H1 (cell line): ENCODE data around the gene SPHKAP. TPM values are rescaled to one million over a fixed set of nuclear protein-coding genes. Genes with fewer than 3 reads are reported as not detected.

Source experiments
- CTCF ChIA-PET: fragments of 300-600 bp; sonication (Branson Sonifier 250); formaldehyde crosslinking; loops from one replicate; lab custom pipeline; 2021; ENCODE audit not compliant: partially characterized antibody; lab: Charles Lee
- POLR2A ChIA-PET: fragments of 300-600 bp; sonication (Branson Sonifier 250); formaldehyde crosslinking; loops from one replicate; lab custom pipeline; 2021; ENCODE audit warnings: inconsistent platforms; ENCODE audit not compliant: partially characterized antibody; lab: Charles Lee
- DNase-seq, 2 experiments: peaks; one replicate each; pipeline versions ENCODE4 v3.0.0 to v3.0.0-alpha.2; 2010 to 2022; ENCODE audit warnings: low spot score in 2 of 2, low read depth in 1 of 2, mixed read lengths in 1 of 2
- FAIRE-seq: peaks from 2 replicates; lab custom pipeline; 2011; peaks lifted over from hg19 to GRCh38; lab: Jason Lieb, UNC
- H2AFZ ChIP-seq: 2 replicates; pipeline ENCODE4 v1.8.1; 2012; ENCODE audit warnings: low read length, inconsistent platforms
- H2AK5ac ChIP-seq: 2 replicates; pipeline ENCODE4 v1.6.1; 2013; ENCODE audit warnings: low read depth, low read length
- H2BK120ac ChIP-seq: replicated peaks from 2 replicates; pipeline ENCODE3; 2013; ENCODE audit warnings: low read depth, low read length, inconsistent platforms
- H2BK12ac ChIP-seq: 2 replicates; pipeline ENCODE4 v1.6.1; 2013; ENCODE audit warnings: low read depth, low read length
- H2BK15ac ChIP-seq: 2 replicates; pipeline ENCODE4 v1.6.1; 2013; ENCODE audit warnings: low read length
- H2BK20ac ChIP-seq: 2 replicates; pipeline ENCODE4 v1.6.1; 2013; ENCODE audit warnings: low read length
- H2BK5ac ChIP-seq: 2 replicates; pipeline ENCODE4 v1.6.1; 2013; ENCODE audit warnings: low read depth, low read length
- H3K14ac ChIP-seq: 2 replicates; pipeline ENCODE4 v1.6.1; 2013; ENCODE audit warnings: inconsistent platforms; ENCODE audit not compliant: insufficient read length
- H3K18ac ChIP-seq: 2 replicates; pipeline ENCODE4 v1.6.1; 2013; ENCODE audit warnings: low read length; ENCODE audit errors: extremely low read depth
- H3K23ac ChIP-seq: 2 replicates; pipeline ENCODE4 v1.6.1; 2013; ENCODE audit warnings: inconsistent platforms; ENCODE audit not compliant: insufficient read length
- H3K23me2 ChIP-seq: 2 replicates; pipeline ENCODE4 v1.6.1; 2013; ENCODE audit warnings: low read depth, low read length
- H3K27ac ChIP-seq: 2 replicates; pipeline ENCODE4 v1.6.1; 2011; ENCODE audit warnings: low read depth, low read length, inconsistent platforms
- H3K27me3 ChIP-seq, 4 experiments: replicated peaks in 1 of 4; 1 replicate in 1 of 4; 2 replicates in 3 of 4; pipeline versions ENCODE4 v1.6.1 to v1.8.1; 2011 to 2013; ENCODE audit warnings: low read length in 3 of 4, mild to moderate bottlenecking in 3 of 4, inconsistent platforms in 2 of 4, mixed read lengths in 2 of 4, moderate library complexity in 1 of 4; ENCODE audit not compliant: control insufficient read depth in 3 of 4, insufficient read depth in 3 of 4; ENCODE audit errors: extremely low read depth in 1 of 4
- H3K36me3 ChIP-seq, 4 experiments: 2 replicates each; pipeline versions ENCODE4 v1.6.1 to v1.8.1; 2011 to 2013; ENCODE audit warnings: mild to moderate bottlenecking in 4 of 4, low read length in 3 of 4, moderate library complexity in 2 of 4, control low read depth in 1 of 4, inconsistent platforms in 1 of 4; ENCODE audit not compliant: insufficient read depth in 4 of 4, control insufficient read depth in 2 of 4
- H3K4ac ChIP-seq: replicated peaks from 2 replicates; pipeline ENCODE3; 2013; ENCODE audit warnings: low read length, low read depth, mixed read lengths, inconsistent platforms; ENCODE audit not compliant: insufficient read length
- H3K4me1 ChIP-seq, 4 experiments: replicated peaks in 1 of 4; 1 replicate in 1 of 4; 2 replicates in 3 of 4; pipeline versions ENCODE4 v1.6.1 to v1.8.1; 2011 to 2013; ENCODE audit warnings: low read length in 3 of 4, inconsistent platforms in 2 of 4, mixed read lengths in 1 of 4; ENCODE audit not compliant: insufficient read depth in 4 of 4, control insufficient read depth in 3 of 4
- H3K4me2 ChIP-seq, 2 experiments: 2 replicates each; pipeline versions ENCODE4 v1.6.1 to v1.8.1; 2011 to 2013; ENCODE audit warnings: low read depth in 2 of 2, low read length in 2 of 2, control low read depth in 1 of 2, inconsistent platforms in 1 of 2, mild to moderate bottlenecking in 1 of 2; ENCODE audit not compliant: insufficient read depth in 1 of 2
- H3K4me3 ChIP-seq, 4 experiments: fragments of 200-600, 300-600 bp in 1 of 4; sonication (generic), shearing (Covaris generic), sonication (Bioruptor Twin) in 1 of 4; 2 replicates each; pipeline versions ENCODE4 v1.5.1 to v1.8.1; 2011 to 2016; ENCODE audit warnings: low read length in 4 of 4, low read depth in 3 of 4, control low read depth in 2 of 4, inconsistent platforms in 2 of 4, mild to moderate bottlenecking in 2 of 4, mixed read lengths in 1 of 4, moderate library complexity in 1 of 4; ENCODE audit not compliant: insufficient read depth in 2 of 4; ENCODE audit errors: extremely low read depth in 1 of 4
- H3K56ac ChIP-seq: replicated peaks from 2 replicates; pipeline ENCODE3; 2013; ENCODE audit warnings: low read depth, mild to moderate bottlenecking, mixed read lengths, low read length, inconsistent platforms; ENCODE audit not compliant: insufficient read length
- H3K79me1 ChIP-seq: 2 replicates; pipeline ENCODE4 v1.6.1; 2013; ENCODE audit warnings: low read depth, low read length, control low read depth
- H3K79me2 ChIP-seq, 2 experiments: 2 replicates each; pipeline versions ENCODE4 v1.6.1 to v1.8.1; 2012 to 2013; ENCODE audit warnings: low read length in 2 of 2, mild to moderate bottlenecking in 2 of 2, inconsistent platforms in 1 of 2; ENCODE audit not compliant: insufficient read depth in 2 of 2, control insufficient read depth in 1 of 2
- H3K9ac ChIP-seq, 4 experiments: replicated peaks in 1 of 4; 1 replicate in 1 of 4; 2 replicates in 3 of 4; pipeline versions ENCODE4 v1.6.1 to v1.8.1; 2011 to 2013; ENCODE audit warnings: low read depth in 3 of 4, low read length in 3 of 4, control low read depth in 2 of 4, mild to moderate bottlenecking in 2 of 4, moderate library complexity in 2 of 4, inconsistent platforms in 1 of 4; ENCODE audit errors: extremely low read depth in 1 of 4
- H3K9me3 ChIP-seq, 2 experiments: 2 replicates each; pipeline versions ENCODE4 v1.6.1 to v1.8.1; 2012 to 2013; ENCODE audit warnings: mild to moderate bottlenecking in 2 of 2, moderate library complexity in 2 of 2, control low read depth in 1 of 2, inconsistent platforms in 1 of 2, low read depth in 1 of 2, low read length in 1 of 2, mixed read lengths in 1 of 2; ENCODE audit not compliant: insufficient read depth in 2 of 2
- H4K20me1 ChIP-seq, 2 experiments: replicated peaks in 1 of 2; 2 replicates each; pipeline versions ENCODE3 to v1.8.1; 2011 to 2013; ENCODE audit warnings: inconsistent platforms in 2 of 2, low read length in 2 of 2, mild to moderate bottlenecking in 1 of 2; ENCODE audit not compliant: insufficient read depth in 2 of 2, control insufficient read depth in 1 of 2
- H4K5ac ChIP-seq: 2 replicates; pipeline ENCODE4 v1.6.1; 2013; ENCODE audit warnings: low read length, low read depth, mixed read lengths, inconsistent platforms; ENCODE audit not compliant: insufficient read length
- H4K8ac ChIP-seq: 2 replicates; pipeline ENCODE4 v1.8.0; 2013; ENCODE audit warnings: mild to moderate bottlenecking, moderate library complexity, low read length, inconsistent platforms; ENCODE audit not compliant: insufficient read depth; ENCODE audit errors: extremely low read depth
- H4K91ac ChIP-seq: replicated peaks from 2 replicates; pipeline ENCODE3; 2013; ENCODE audit warnings: low read length, mixed read lengths, inconsistent platforms; ENCODE audit not compliant: insufficient read length
- CTCF ChIP-seq, 3 experiments: IDR thresholded peaks; 1 replicate in 2 of 3; 2 replicates in 1 of 3; pipeline versions ENCODE4 v1.5.1 to v1.6.1; 2011; ENCODE audit warnings: low read length in 3 of 3, mild to moderate bottlenecking in 3 of 3, inconsistent platforms in 2 of 3, low read depth in 1 of 3, moderate library complexity in 1 of 3; ENCODE audit not compliant: insufficient read depth in 1 of 3; ENCODE audit errors: control extremely low read depth in 1 of 3
- RAD21 ChIP-seq, 2 experiments: IDR thresholded peaks in 1 of 2; conservative IDR thresholded peaks in 1 of 2; 2 replicates each; pipeline ENCODE4 v1.6.1; 2011; ENCODE audit warnings: low read depth in 2 of 2, low read length in 2 of 2, improper control_type of control experiment in 1 of 2, inconsistent platforms in 1 of 2, mild to moderate bottlenecking in 1 of 2, moderate library complexity in 1 of 2
- WGBS, 2 experiments: shearing (Covaris generic) in 1 of 2; methylation state at CpG; one replicate each; pipeline versions ENCODE4 v1.1.6 to v1.1.7; 2013 to 2015; ENCODE audit warnings: low lambda C conversion rate in 2 of 2, mixed read lengths in 2 of 2, inconsistent platforms in 1 of 2, low coverage in 1 of 2, missing lambda C conversion rate in 1 of 2; ENCODE audit not compliant: insufficient replicate concordance in 2 of 2, insufficient coverage in 1 of 2, insufficient read length in 1 of 2; ENCODE audit errors: extremely low coverage in 1 of 2, missing lambda C conversion rate in 1 of 2; 5-methylcytosine and 5-hydroxymethylcytosine counted together
- polyA plus RNA-seq, 7 experiments: library from polyadenylated mRNA; depleted of rRNA in 3 of 7; stranded (reverse) in 5 of 7; unstranded in 2 of 7; fragments of >200 nt in 5 of 7; fragments of 200-250 nt in 2 of 7; gene quantifications; 1 replicate in 5 of 7; 2 replicates in 1 of 7; 4 replicates in 1 of 7; pipeline versions ENCODE4 v1.2.1 to v1.2.3, GENCODE V29; 2011 to 2013; ENCODE audit warnings: missing spikeins in 2 of 7, mixed read lengths in 2 of 7
- total RNA-seq: library from RNA; stranded (reverse); fragmentation: NEBNext Ultra II Directional; extraction: Animal tissue kit (Norgen Biotek cat#: 25700); gene quantifications from 2 replicates; pipeline ENCODE4 v1.2.1, GENCODE V29; 2021

SPHKAP gene
- total and polyA plus RNA-seq, 2 of the 8 experiments (the other 6 are each of a cell fraction or from before 2014, with no cell fraction given), result 0.02 TPM; not detected in 1

DNA sequence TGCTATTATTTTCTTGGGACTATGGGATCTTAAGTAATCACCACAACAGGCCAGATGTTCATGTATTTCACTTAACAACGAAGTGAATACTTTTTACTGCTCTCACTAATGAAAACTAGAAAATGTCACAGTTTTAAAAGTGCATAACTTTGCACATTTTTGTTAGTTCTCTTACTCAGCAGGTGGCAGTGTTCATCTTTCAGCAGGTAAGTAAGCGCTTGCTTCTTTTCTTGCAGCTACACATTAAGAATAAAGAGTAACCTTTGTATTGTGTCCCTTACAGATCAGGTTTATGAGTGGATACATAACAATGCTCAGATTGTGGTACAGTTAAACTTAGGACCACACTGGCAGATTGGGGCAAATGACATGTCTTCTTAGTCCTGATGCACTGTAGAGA, 249.1 kb downstream of the SPHKAP start:
- no peak overlapping the region for H4K8ac ChIP-seq
- H3K23ac ChIP-seq, result no peak overlapping the region
- no peak overlapping the region for H2AFZ ChIP-seq
- H3K18ac ChIP-seq, result no peak overlapping the region
- H2BK12ac ChIP-seq, result no peak overlapping the region
- H3K27me3 ChIP-seq, result no peaks in the 10 kb centered on the region
- no peak overlapping the region for H2BK20ac ChIP-seq
- no peak overlapping the region for H2BK5ac ChIP-seq
- H3K4me2 ChIP-seq, result no peak overlapping the region
- H2AK5ac ChIP-seq, result no peak overlapping the region
- ChIA-PET CTCF (interaction anchor here (0.8 to 1.3 kb wide), 5 partner anchors 9 to 385 kb away, joined by 3 to 8 read pairs (median 3); no protein-coding TSS in a partner anchor), POLR2A (no interaction called here)
- DNase-seq, result no peak
- H3K9me3 ChIP-seq, result no peaks in the 10 kb centered on the region
- no peak overlapping the region for H3K4me3 ChIP-seq
- WGBS, 2 experiments, result 90% methylated on average over 2 of the region's 2 CpGs; no CpG with 5 or more reads in 1 of the 2 experiments
- H4K20me1 ChIP-seq, result no peaks in the 10 kb centered on the region
- no peak for TF ChIP-seq CTCF (IDR thresholded peaks at IDR 0.05; ENCODE audit: control extremely low read depth in 1 of 3, insufficient read depth in 1 of 3, low read depth in 1 of 3, low read length in 3 of 3)
- peak in 1 of 2 experiments; percentile 11; a peak in 1 of 4 replicates for TF ChIP-seq RAD21 (IDR thresholded peaks at IDR 0.05 in 1 of 2, conservative IDR thresholded peaks at IDR 0.05 in 1 of 2; ENCODE audit: low read depth in 2 of 2, low read length in 2 of 2)
- no peak overlapping the region for H3K9ac ChIP-seq
- H3K4me1 ChIP-seq, result no peaks in the 10 kb centered on the region
- no peak overlapping the region for H3K14ac ChIP-seq
- H3K27ac ChIP-seq, result no peak overlapping the region
- H4K5ac ChIP-seq, result no peak overlapping the region
- H3K4ac ChIP-seq, result no peak overlapping the region
- no peak overlapping the region for H4K91ac ChIP-seq
- no peak overlapping the region for H3K56ac ChIP-seq
- H2BK120ac ChIP-seq, result no peak overlapping the region
- H3K36me3 ChIP-seq, result no peaks in the 10 kb centered on the region
- no peaks in the 10 kb centered on the region for H3K23me2 ChIP-seq
- no peaks in the 10 kb centered on the region for H3K79me2 ChIP-seq
- H3K79me1 ChIP-seq, result no peaks in the 10 kb centered on the region
- FAIRE-seq, result no peak
- no peak overlapping the region for H2BK15ac ChIP-seq
